ENCODE measurements around the gene FOXK1. TPM values are rescaled to one million over a fixed set of nuclear protein-coding genes. Genes with fewer than 3 reads are reported as not detected.
"Not testable (repeated sequence)": the region's sequence is repeated elsewhere in the genome, so short reads cannot be mapped to it uniquely, and the experiment has no call there.

The FOXK1 gene
- total RNA-seq, 4 donors from 2014 or later = 28.0 to 59.9 (median 34.2) TPM

GRCh38 chr7:4683884-4684565, 1.9 kb downstream of the FOXK1 start:
- 0 to 5% methylated on average over 7 to 15 of the region's 16 CpGs for WGBS, 2 donors (ENCODE audit: low coverage in 1 of 2)
- Histone ChIP-seq H3K4me3 (peak overlapping the region; percentile 82 to 98 (median 95)), H3K36me3 (no peaks in the 10 kb centered on the region), H3K27ac (peak overlapping the region; percentile 88 to 98 (median 96)), H3K4me1 (peaks cover 11 to 41% (median 20%) of the 10 kb centered on the region in 4 donors), H3K9me3 (no peaks in the 10 kb centered on the region), H3K27me3 (no peaks in the 10 kb centered on the region)
- intact Hi-C loops (cut with DNase I; ENCODE audit: low total_unique reads) (loop anchor here (2.0 to 5.0 kb wide), 3 partner anchors 41 to 63 kb away; no protein-coding TSS in a partner anchor), in situ Hi-C loops (cut with MboI; ENCODE audit: low pct_ligation_motif_present in 1 of 4, low pct_unique_long_range_greater_than_20kb in 1 of 4, low sequenced_read_pairs in 3 of 4) (loop anchor here in 1 of 4 donors (10.0 kb wide), 2 partner anchors 49 to 61 kb away; no protein-coding TSS in a partner anchor)
- no peak for TF ChIP-seq EP300 (IDR thresholded peaks at IDR 0.05; ENCODE audit: low read depth)
- peak; percentile 16 for TF ChIP-seq POLR2A (IDR thresholded peaks at IDR 0.05)
- TF ChIP-seq CTCF (IDR thresholded peaks at IDR 0.05) = peak; percentile 18 to 44 (median 26)
- peak in 2 of 3 donors; percentile 25 to 39 for TF ChIP-seq POLR2AphosphoS5 (IDR thresholded peaks at IDR 0.05)
- DNase-seq = peak; percentile 63

- Histone ChIP-seq H3K9me3 (no peaks in the 10 kb centered on the region), H3K27ac (peak overlapping the region; percentile 88 to 98 (median 96)), H3K36me3 (no peaks in the 10 kb centered on the region), H3K4me1 (peaks cover 11 to 49% (median 24%) of the 10 kb centered on the region in 4 donors), H3K4me3 (peak overlapping the region in 2 of 4 donors; percentile 93 to 97), H3K27me3 (no peaks in the 10 kb centered on the region)
- 58 to 60% methylated on average over 9 of the region's 9 CpGs for WGBS, 2 donors (ENCODE audit: low coverage in 1 of 2)
- intact Hi-C loops (cut with DNase I; ENCODE audit: low total_unique reads) = loop anchor here (2.0 to 5.0 kb wide), 2 partner anchors 40 to 62 kb away; no protein-coding TSS in a partner anchor
- no peak for TF ChIP-seq POLR2AphosphoS5 (IDR thresholded peaks at IDR 0.05)
- no peak for TF ChIP-seq EP300 (IDR thresholded peaks at IDR 0.05; ENCODE audit: low read depth)
- TF ChIP-seq CTCF (IDR thresholded peaks at IDR 0.05) = no peak
- in situ Hi-C loops (cut with MboI; ENCODE audit: low pct_ligation_motif_present in 1 of 4, low pct_unique_long_range_greater_than_20kb in 1 of 4, low sequenced_read_pairs in 3 of 4) = loop anchor here in 1 of 4 donors (10.0 kb wide), 2 partner anchors 50 to 60 kb away; no protein-coding TSS in a partner anchor
- no peak for DNase-seq
Observed at GRCh38 chr7:4684846-4685245, 2.8 kb downstream of the FOXK1 start.

GRCh38 chr7:4685676-4686075, 3.6 kb downstream of the FOXK1 start:
- H3K36me3 ChIP-seq, DNase-seq, H3K4me3 ChIP-seq, H3K27me3 ChIP-seq, H3K9me3 ChIP-seq: not testable (repeated sequence)
- in situ Hi-C loops (cut with MboI; ENCODE audit: low pct_ligation_motif_present in 1 of 4, low pct_unique_long_range_greater_than_20kb in 1 of 4, low sequenced_read_pairs in 3 of 4) = loop anchor here in 1 of 4 donors (10.0 kb wide), 2 partner anchors 51 to 59 kb away; no protein-coding TSS in a partner anchor
- Histone ChIP-seq H3K4me1 (peaks cover 11 to 56% (median 28%) of the 10 kb centered on the region in 4 donors), H3K27ac (peak overlapping the region in 2 of 4 donors; percentile 98)
- intact Hi-C loops (cut with DNase I; ENCODE audit: low total_unique reads) = loop anchor here (2.0 kb wide), 1 partner anchor 39 kb away; no protein-coding TSS in a partner anchor
- 89 to 92% methylated on average over 5 to 10 of the region's 10 CpGs for WGBS, 2 donors (ENCODE audit: low coverage in 1 of 2)

- H3K27ac ChIP-seq = no peak overlapping the region
- no peaks in the 10 kb centered on the region for H3K9me3 ChIP-seq
- no peaks in the 10 kb centered on the region for H3K27me3 ChIP-seq
- 76 to 84% methylated on average over 3 of the region's 3 CpGs for WGBS, 2 donors (ENCODE audit: low coverage in 1 of 2)
- DNase-seq = no peak
- in situ Hi-C loops (cut with MboI; ENCODE audit: low pct_ligation_motif_present in 1 of 4, low pct_unique_long_range_greater_than_20kb in 1 of 4, low sequenced_read_pairs in 3 of 4) = loop anchor here in 1 of 4 donors (10.0 kb wide), 2 partner anchors 53 to 57 kb away; no protein-coding TSS in a partner anchor
- peaks cover 15 to 77% (median 46%) of the 10 kb centered on the region in 4 donors for H3K4me1 ChIP-seq
- TF ChIP-seq POLR2A (IDR thresholded peaks at IDR 0.05) (no peak), EP300 (IDR thresholded peaks at IDR 0.05; ENCODE audit: low read depth) (no peak), POLR2AphosphoS5 (IDR thresholded peaks at IDR 0.05) (no peak), CTCF (IDR thresholded peaks at IDR 0.05) (no peak)
- H3K36me3 ChIP-seq = no peaks in the 10 kb centered on the region
- no peak overlapping the region for H3K4me3 ChIP-seq
- intact Hi-C loops (cut with DNase I; ENCODE audit: low total_unique reads) = no loop called here
Observed at GRCh38 chr7:4687956-4688355, 5.9 kb downstream of the FOXK1 start.

Measured in transverse colon (tissue), 4 donors.